Activated CD4-positive, CD25-positive, alpha-beta regulatory T cell treated with anti-CD3 and anti-CD28 coated beads, Interleukin-2, amount 50 U/mL, for 24 hours (primary cell): ENCODE data around the gene SIGLECL1.
"Not testable (repeated sequence)": the region's sequence is repeated elsewhere in the genome, so short reads cannot be mapped to it uniquely, and the experiment has no call there.

Experiments
- ATAC-seq, 2 donors: fragments of 150-1000 bp; cut with Tn5 transposase; one replicate each; pipeline ENCODE4 v1.10.0; 2021; ENCODE audit warnings: mild to moderate bottlenecking in 1 of 2, moderate library complexity in 1 of 2

Gene SIGLECL1

DNA sequence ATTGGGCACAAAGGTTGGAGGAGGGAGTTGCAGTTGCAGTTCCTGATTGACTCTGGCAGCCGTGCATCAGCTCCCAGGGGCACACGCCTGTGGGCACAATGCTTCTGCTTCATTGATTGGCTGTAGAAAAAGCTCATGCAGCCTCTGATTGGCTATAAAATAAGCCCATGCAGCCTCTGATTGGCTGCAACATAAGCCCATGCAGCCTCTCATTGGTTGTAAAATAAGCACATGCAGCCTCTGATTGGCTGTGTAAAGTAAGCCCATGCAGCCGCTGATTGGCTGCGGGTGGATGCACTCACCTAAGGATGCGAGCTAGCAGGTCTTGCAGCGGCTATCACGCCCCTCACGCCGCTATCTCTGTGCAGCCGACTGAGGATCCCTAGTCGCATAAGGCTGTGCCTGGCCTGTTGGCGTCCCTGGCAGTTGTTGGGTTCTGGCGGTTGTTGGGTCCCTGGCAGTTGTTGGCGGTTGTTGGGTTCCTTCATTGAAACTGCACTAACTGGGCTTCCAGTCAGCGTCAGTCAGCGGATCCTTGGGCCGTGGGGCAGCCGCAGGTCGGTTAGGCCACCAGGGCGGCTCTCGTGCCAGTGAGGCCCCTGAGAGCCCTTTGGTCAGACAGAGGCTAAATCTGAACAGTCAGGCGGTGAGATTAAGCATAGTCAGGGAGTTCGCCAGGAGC lies at the start of gene SIGLECL1:
TSS of gene SIGLECL1 (plus strand) at position 295 of the 682 bp plus-strand sequence. CDS start 12,993 bp downstream, outside the sequence.
- ATAC-seq, result no peak

DNA sequence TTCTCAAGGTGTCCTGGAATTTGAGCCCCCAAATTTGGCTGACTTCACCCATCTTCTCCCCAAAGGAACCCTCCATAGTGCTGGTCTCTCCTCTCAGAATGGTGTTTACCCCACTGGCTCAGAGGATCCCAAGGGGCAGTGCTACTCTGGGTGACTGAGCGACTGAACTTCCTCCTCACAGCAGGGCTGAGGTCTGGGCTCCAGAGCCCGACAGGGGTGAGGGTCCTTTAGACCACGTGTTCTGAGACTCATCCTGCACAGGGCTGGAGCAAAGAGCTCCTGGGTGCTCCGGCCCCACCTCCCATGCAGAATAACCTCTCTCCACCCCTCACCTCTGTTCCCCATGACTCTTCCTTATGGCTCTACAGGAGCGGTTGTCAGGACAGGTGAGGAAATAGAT lies 49.2 kb upstream of the SIGLECL1 start:
- ATAC-seq, result no peak

DNA sequence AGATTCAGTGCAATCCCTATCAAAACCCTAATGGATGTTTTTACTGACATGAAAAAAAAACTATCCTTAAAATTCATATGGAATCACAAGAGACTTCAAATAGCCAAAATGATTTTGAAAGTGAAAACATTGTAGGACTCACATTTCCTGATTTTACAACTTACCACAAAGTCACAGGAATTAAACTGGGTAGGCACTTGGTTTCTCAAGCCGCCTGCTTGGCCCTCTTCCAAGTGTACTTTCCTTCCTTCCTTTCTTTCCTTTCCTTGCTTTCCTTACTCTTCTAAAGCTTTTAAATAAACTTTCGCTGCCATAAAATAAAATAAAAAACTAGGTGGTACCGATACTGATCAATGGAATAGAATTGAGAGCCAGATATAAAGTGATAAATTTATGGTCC lies 47.0 kb upstream of the SIGLECL1 start:
- ATAC-seq, result no peak

DNA sequence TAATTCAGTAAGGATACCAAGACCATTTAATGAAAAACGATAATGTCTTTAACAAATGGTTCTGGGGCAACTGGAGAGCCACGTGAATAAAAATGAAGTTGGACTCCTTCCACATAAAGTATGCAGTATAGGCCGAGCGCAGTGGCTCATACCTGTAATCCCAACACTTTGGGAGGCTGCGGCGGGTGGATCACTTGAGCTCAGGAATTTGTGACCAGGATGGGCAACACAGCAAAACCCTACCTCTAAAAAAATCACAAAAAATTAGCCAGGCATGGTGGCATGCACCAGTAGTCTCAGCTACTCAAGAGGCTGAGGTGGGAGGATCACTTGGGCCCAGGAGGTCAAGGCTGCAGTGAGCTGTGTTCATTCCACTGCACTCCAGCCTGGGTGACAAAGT lies 46.6 kb upstream of the SIGLECL1 start:
- no peak for ATAC-seq

DNA sequence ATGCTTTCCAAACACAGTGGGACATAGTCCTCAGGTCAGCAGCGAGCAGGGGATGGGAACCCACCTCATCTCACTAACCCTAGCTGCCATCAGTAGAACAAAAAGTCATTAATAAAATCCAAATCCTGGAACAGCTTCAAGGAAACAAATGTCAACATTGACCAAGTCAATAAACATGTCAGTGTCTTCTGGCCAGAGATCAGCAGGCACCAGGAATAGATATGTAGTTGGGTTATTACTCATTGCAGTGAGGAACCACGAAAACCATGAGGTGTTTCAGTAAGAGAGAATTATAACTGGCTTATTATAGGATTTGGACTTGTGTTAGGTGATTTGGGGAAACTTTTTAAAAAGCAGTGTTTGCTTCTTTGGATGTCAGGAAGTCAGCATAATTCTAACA lies 43.1 kb upstream of the SIGLECL1 start:
- ATAC-seq, result no peak

DNA sequence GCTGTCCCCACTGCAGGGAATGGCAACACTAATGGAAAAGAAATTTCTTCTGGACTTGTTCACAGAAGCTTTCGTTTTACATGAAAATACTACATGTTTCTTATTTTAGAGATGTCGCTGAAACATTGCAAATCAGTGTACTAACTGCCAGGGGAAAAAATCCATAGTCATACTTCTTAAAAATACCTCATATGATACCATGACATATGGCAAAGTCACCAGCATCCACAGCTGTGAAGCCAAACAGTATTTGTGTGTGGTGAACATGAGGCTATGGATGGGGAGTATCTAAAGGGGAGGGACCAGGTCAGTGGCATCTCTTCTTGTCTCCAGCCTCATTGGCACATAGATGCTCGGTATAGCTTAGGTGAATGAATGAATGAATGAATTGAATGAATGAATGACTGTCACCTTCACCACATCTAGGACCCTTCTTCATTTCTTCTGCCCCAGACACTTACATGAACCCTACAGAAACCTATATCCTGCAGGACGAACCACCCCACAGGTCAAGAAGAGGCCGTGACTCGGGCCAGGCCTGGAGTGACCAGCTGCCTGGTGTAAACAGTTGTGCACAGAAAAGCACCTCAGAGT lies 40.6 kb upstream of the SIGLECL1 start:
- ATAC-seq, result no peak

DNA sequence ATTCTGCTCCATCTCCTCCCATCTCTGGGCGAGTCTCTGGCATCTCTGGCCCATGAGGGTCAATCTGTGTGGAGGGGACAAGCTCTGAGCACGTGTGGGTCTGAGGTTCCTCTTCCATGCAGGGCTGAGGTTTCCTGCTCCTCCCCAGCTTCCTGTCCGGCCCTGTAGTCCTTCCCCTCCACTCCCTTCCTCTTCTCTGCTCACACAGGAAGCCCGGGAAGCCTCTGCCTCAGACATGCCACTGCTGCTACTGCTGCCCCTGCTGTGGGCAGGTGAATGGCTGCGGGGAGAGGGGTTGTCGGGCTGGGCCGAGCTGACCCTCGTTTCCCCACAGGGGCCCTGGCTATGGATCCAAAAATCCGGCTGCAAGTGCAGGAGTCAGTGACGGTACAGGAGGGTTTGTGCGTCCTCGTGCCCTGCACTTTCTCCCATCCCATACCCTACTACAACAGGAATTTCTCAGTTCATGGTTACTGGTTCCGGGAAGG lies 40.0 kb upstream of the SIGLECL1 start:
- not testable (repeated sequence) for ATAC-seq

DNA sequence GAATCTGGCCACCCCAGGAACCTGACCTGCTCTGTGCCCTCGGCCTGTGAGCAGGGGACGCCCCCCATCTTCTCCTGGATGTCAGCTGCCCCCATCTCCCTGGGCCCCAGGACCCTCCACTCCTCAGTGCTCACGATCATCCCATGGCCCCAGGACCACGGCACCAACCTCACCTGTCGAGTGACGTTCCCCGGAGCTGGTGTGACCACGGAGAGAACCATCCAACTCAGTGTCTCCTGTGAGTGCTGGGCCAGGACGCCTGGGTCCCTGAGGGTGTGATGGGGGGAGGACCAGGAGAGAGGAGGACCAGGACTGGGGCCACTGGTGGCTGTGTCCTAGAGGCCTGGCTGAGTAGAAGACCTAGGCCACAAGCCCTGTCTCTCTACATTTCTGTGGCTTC lies 39.0 kb upstream of the SIGLECL1 start:
- ATAC-seq, result no peak

DNA sequence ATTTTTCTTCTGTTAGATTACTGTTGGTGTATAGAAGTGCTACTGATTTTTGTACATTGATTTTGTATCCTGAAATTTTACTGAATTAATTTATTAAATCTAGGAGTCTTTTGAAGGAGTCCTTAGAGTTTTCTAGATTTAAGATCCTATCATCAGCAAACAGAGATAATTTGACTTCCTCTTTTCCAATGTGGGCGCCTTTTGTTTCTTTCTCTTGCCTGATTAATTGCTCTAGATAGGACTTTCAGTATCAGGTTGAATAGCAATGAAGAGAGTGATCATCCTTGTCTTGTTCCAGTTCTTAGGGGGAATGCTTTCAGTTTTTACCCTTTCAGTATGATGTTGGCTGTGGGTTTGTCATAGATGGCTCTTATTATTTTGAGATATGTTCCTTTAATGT lies 31.6 kb upstream of the SIGLECL1 start:
- no peak for ATAC-seq

DNA sequence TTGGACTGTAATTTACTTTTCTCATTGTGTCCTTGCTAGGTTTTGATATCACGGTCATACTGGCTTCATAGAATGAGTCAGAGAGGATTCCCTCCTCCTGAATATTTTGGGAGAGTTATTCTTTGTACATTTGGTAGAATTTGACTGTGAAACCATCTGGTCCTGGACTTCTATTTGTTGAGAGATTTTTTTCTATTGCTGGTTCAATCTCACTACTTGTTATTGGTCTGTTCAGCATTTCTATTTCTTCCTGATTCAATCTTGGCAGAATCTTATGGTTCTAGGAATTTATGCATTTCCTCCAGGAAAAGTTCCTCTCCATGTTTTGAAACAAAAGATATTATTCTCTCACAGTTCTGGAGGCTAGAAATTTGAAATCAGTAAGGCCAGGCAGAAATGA lies 30.9 kb upstream of the SIGLECL1 start:
- no peak for ATAC-seq

DNA sequence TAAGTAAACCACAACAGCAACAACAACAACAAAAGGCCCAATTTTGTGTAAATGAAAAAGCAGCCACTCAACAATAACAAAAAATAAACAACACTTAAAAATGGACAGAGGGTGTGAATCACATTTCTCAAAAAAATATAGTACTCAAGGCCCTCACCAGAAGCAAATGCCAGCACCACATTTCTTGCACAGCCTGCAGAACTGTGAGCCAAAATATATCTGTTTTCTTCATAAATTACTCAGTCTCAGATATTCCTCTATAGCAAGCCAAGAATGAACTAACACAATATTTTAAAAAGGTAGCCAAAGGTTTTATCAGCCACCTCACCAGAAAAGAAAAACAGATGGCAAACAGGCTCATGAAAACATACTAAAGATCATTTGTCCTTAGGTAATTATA lies 29.9 kb upstream of the SIGLECL1 start:
- ATAC-seq, result no peak

DNA sequence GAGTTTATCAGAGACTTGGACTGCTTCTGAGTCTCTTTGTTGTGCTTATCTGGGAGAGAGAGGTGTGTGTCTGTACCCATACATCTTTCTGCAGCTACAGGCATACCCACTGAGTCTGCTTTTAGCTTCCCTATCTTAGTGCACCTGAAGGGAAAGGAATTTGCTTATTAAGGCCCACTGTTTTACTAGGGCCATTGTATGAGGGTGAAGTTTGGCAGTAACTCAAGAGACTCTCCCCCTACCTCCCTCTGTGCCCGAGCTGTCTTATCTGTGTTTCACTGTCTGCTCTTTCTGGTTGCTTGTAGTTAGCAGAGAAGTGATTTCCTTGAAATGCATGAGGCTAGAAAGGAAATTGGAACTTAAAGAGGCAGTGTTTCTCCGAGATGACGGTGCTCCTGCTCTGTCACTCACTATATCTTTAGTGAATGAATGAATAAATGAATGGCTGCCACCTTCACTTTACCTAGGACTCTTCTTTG lies 26.7 kb upstream of the SIGLECL1 start:
- ATAC-seq, result peak in 1 of 2 donors; percentile 23

- peak; percentile 25 to 28 for ATAC-seq
Measured at GRCh38 chr19:51224898-51225393, 25.9 kb upstream of the SIGLECL1 start, which contains the start of gene CD33. Gene CD33 (plus strand): TSS chr19:51225080. CDS start chr19:51225119, 39 bp downstream.

GRCh38 chr19:51226067-51226466 lies 24.8 kb upstream of the SIGLECL1 start:
- ATAC-seq, result no peak

DNA sequence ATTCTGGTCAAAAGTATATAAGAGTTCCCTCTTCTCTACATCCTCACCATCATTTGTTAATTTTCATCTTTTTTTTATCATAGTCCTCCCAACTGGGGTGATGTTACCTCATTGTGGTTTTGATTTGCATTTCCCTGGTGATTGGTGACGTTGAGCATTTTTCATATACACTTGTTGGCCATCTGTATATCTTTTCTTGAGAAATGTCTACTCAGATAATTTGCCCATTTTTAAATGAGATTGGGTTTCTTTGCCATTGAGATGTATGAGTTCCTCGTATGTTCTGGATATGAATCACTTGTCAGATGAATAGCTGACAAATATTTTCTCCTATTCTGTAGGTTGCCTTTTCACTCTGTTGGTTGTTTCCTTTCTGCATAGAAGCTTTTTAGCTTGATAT lies 23.6 kb upstream of the SIGLECL1 start:
- peak; percentile 22 to 56 for ATAC-seq

- ATAC-seq, result no peak
Measured at GRCh38 chr19:51227966-51228365, 22.9 kb upstream of the SIGLECL1 start.

DNA sequence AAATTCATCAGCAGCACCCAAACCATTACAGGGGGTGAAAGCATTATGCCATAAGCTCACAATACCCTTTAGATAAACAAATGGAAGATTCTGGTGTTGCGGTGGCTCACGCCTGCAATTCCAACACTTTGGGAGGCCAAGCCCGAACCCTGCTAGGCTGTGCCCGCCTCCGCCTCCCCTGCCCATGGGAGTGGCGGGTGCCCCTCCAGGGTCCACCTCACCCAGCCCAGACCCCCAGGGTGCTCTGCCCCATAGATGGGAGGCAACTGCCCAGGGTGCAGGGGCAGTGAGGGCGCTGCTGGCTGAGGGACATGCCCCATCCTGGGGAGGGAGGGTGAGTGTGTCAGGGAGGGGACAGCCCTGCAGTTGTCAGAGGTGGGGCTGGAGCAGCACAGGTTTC lies 10.0 kb upstream of the SIGLECL1 start:
- no peak for ATAC-seq

- no peak for ATAC-seq
Measured at GRCh38 chr19:51242881-51243630, 7.8 kb upstream of the SIGLECL1 start.

DNA sequence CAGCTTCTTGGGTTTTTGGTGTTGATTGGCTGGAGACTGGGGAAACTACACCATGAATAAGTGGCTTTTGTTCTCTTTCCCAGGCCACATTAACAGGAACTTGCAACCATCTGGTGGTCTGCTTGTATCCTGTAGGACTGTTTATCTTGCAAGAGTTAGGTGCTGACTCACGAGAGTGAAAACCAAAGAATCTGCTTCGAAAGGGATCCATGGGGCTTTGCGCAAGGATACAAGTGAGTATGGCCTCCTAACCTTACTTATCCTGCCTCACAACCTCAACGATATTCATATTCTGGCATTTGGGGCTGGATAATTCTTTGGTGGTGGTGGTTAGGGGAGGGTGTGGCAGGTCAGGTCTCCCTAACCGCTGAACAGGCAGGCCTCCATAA lies 4.7 kb upstream of the SIGLECL1 start:
- no peak for ATAC-seq

DNA sequence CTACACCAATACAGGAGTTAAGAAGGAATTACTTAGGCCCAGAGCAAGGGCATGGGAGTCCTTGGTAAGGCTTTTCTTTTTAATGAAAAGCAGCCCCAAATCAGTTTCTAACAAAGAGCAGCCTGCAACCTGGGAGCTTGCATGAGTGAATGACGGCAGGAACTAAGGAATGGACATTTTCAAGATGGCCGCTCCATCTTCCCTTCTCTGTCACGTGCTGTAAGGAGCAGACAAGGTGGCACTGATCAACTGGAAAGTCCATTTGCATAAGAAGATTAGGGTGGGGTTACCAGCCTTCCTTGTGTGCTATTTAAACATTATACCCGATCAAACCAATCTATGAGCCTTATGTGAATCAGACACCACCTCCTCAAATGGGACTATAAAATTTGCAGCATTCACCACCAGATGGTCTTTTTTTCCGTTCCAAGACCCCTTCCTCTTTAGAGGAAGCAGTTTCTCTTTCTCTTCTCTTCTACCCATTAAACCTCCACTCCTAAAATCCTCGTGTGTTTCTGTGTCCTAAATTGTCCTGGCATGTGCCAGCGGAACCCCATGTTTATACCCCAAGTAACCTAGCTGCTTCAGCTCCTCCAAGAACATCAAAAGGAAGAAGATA lies 2.8 kb upstream of the SIGLECL1 start:
- ATAC-seq, result no peak

- ATAC-seq, result no peak
Measured at GRCh38 chr19:51251468-51251820, 564 bp downstream of the SIGLECL1 start.

GRCh38 chr19:51252306-51253079 lies 1.6 kb downstream of the SIGLECL1 start:
- ATAC-seq, result no peak
